ENCODE data around the gene SHB. TPM values are rescaled to one million over a fixed set of nuclear protein-coding genes. Genes with fewer than 3 reads are reported as not detected.

SHB gene
- total RNA-seq, 1 donor from 2014 or later: 20.9 TPM

GRCh38 chr9:37926737-37927118, 142.3 kb downstream of the SHB start:
- Histone ChIP-seq H3K27me3 (no peaks in the 10 kb centered on the region), H3K9me3 (no peaks in the 10 kb centered on the region), H3K4me3 (no peak overlapping the region), H3K4me1 (peaks cover 18% of the 10 kb centered on the region), H3K36me3 (no peaks in the 10 kb centered on the region), H3K27ac (no peak overlapping the region)
- intact Hi-C loops (cut with DNase I): no loop called here
- TF ChIP-seq CTCF (IDR thresholded peaks at IDR 0.05): no peak
- TF ChIP-seq POLR2AphosphoS5 (IDR thresholded peaks at IDR 0.05; ENCODE audit: insufficient read depth in 1 of 2, low read depth in 1 of 2): no peak
- TF ChIP-seq POLR2A (IDR thresholded peaks at IDR 0.05): no peak
- no peak for DNase-seq (ENCODE audit: extremely low spot score in 2 of 2)

GRCh38 chr9:37925786-37926736, 143.0 kb downstream of the SHB start:
- Histone ChIP-seq H3K27ac (no peak overlapping the region), H3K36me3 (no peaks in the 10 kb centered on the region), H3K9me3 (no peaks in the 10 kb centered on the region), H3K4me1 (peaks cover 21% of the 10 kb centered on the region), H3K27me3 (no peaks in the 10 kb centered on the region), H3K4me3 (no peak overlapping the region)
- no peak for DNase-seq (ENCODE audit: extremely low spot score in 2 of 2)
- no peak for TF ChIP-seq POLR2AphosphoS5 (IDR thresholded peaks at IDR 0.05; ENCODE audit: insufficient read depth in 1 of 2, low read depth in 1 of 2)
- no peak for TF ChIP-seq POLR2A (IDR thresholded peaks at IDR 0.05)
- no peak for TF ChIP-seq CTCF (IDR thresholded peaks at IDR 0.05)
- intact Hi-C loops (cut with DNase I): no loop called here

GRCh38 chr9:37925006-37925405, 144.0 kb downstream of the SHB start:
- DNase-seq (ENCODE audit: extremely low spot score in 2 of 2): no peak
- H3K4me3 ChIP-seq: no peak overlapping the region
- no peaks in the 10 kb centered on the region for H3K36me3 ChIP-seq
- H3K27ac ChIP-seq: no peak overlapping the region
- TF ChIP-seq POLR2A (IDR thresholded peaks at IDR 0.05) (no peak), CTCF (IDR thresholded peaks at IDR 0.05) (no peak), POLR2AphosphoS5 (IDR thresholded peaks at IDR 0.05; ENCODE audit: insufficient read depth in 1 of 2, low read depth in 1 of 2) (no peak)
- H3K4me1 ChIP-seq: peaks cover 29% of the 10 kb centered on the region
- no peaks in the 10 kb centered on the region for H3K9me3 ChIP-seq
- intact Hi-C loops (cut with DNase I): no loop called here
- H3K27me3 ChIP-seq: no peaks in the 10 kb centered on the region

- intact Hi-C loops (cut with DNase I): loop anchor here (5.0 kb wide), 1 partner anchor 433 kb away; no protein-coding TSS in a partner anchor
- TF ChIP-seq POLR2A (IDR thresholded peaks at IDR 0.05): no peak
- no peak for TF ChIP-seq POLR2AphosphoS5 (IDR thresholded peaks at IDR 0.05; ENCODE audit: insufficient read depth in 1 of 2, low read depth in 1 of 2)
- no peaks in the 10 kb centered on the region for H3K36me3 ChIP-seq
- DNase-seq (ENCODE audit: extremely low spot score in 2 of 2): no peak
- H3K4me1 ChIP-seq: peaks cover 25% of the 10 kb centered on the region
- no peaks in the 10 kb centered on the region for H3K9me3 ChIP-seq
- H3K27ac ChIP-seq: no peak overlapping the region
- no peaks in the 10 kb centered on the region for H3K27me3 ChIP-seq
- H3K4me3 ChIP-seq: no peak overlapping the region
These were observed 144.5 kb downstream of the SHB start for GRCh38 chr9:37924538-37924937.

GRCh38 chr9:37923796-37924427, 145.1 kb downstream of the SHB start:
- Histone ChIP-seq H3K4me3 (no peak overlapping the region), H3K27ac (no peak overlapping the region), H3K9me3 (no peaks in the 10 kb centered on the region), H3K36me3 (no peaks in the 10 kb centered on the region), H3K27me3 (no peaks in the 10 kb centered on the region), H3K4me1 (peaks cover 22% of the 10 kb centered on the region)
- intact Hi-C loops (cut with DNase I): loop anchor here (5.0 kb wide), 1 partner anchor 433 kb away; no protein-coding TSS in a partner anchor
- DNase-seq (ENCODE audit: extremely low spot score in 2 of 2): no peak
- TF ChIP-seq POLR2AphosphoS5 (IDR thresholded peaks at IDR 0.05; ENCODE audit: insufficient read depth in 1 of 2, low read depth in 1 of 2) (no peak), CTCF (IDR thresholded peaks at IDR 0.05) (no peak), POLR2A (IDR thresholded peaks at IDR 0.05) (no peak)
